Astrocyte (in vitro differentiated cells and primary cell): ENCODE measurements around the gene GTF2IRD1. TPM values are rescaled to one million over a fixed set of nuclear protein-coding genes. Genes with fewer than 3 reads are reported as not detected.

ENCODE experiments used
- DNase-seq: peaks from one replicate; pipeline ENCODE4 v3.0.0-alpha.2; 2010; ENCODE audit warnings: low read depth
- FAIRE-seq: peaks from 2 replicates; lab custom pipeline; 2011; peaks lifted over from hg19 to GRCh38; lab: Jason Lieb, UNC
- H2AFZ ChIP-seq: 2 replicates; pipeline ENCODE4 v1.6.0; 2012; ENCODE audit warnings: low read depth, low read length, inconsistent platforms
- H3K27ac ChIP-seq: 2 replicates; pipeline ENCODE4 v1.5.1; 2011; ENCODE audit warnings: low read depth, low read length, inconsistent platforms
- H3K27me3 ChIP-seq: 2 replicates; pipeline ENCODE4 v1.6.0; 2011; ENCODE audit warnings: low read length, inconsistent platforms; ENCODE audit not compliant: insufficient read depth
- H3K36me3 ChIP-seq: 2 replicates; pipeline ENCODE4 v1.5.1; 2011; ENCODE audit warnings: low read length, inconsistent platforms; ENCODE audit not compliant: insufficient read depth
- H3K4me1 ChIP-seq: 2 replicates; pipeline ENCODE4 v1.5.1; 2011; ENCODE audit warnings: low read length, inconsistent platforms; ENCODE audit not compliant: insufficient read depth
- H3K4me2 ChIP-seq: 2 replicates; pipeline ENCODE4 v1.6.0; 2012; ENCODE audit warnings: low read length, inconsistent platforms
- H3K4me3 ChIP-seq: 2 replicates; pipeline ENCODE4 v1.5.1; 2011; ENCODE audit warnings: low read depth, mild to moderate bottlenecking, low read length, inconsistent platforms; ENCODE audit not compliant: insufficient read depth
- H3K79me2 ChIP-seq: 2 replicates; pipeline ENCODE4 v1.6.0; 2012; ENCODE audit warnings: mild to moderate bottlenecking, low read length, inconsistent platforms; ENCODE audit not compliant: insufficient read depth
- H3K9ac ChIP-seq: 2 replicates; pipeline ENCODE4 v1.6.0; 2012; ENCODE audit warnings: mild to moderate bottlenecking, low read length, inconsistent platforms
- H3K9me3 ChIP-seq: 2 replicates; pipeline ENCODE4 v1.5.1; 2012; ENCODE audit warnings: low read depth, mild to moderate bottlenecking, low read length, inconsistent platforms; ENCODE audit not compliant: insufficient read depth
- H4K20me1 ChIP-seq: 2 replicates; pipeline ENCODE4 v1.6.0; 2012; ENCODE audit warnings: low read length, inconsistent platforms; ENCODE audit not compliant: insufficient read depth
- H3K27ac Mint-ChIP-seq: one replicate; pipeline ENCODE4 v1.8.0; 2021; ENCODE audit warnings: mild to moderate bottlenecking, mixed read lengths; ENCODE audit not compliant: unreplicated experiment
- H3K27me3 Mint-ChIP-seq: one replicate; pipeline ENCODE4 v1.8.0; 2021; ENCODE audit warnings: low read depth, mixed read lengths; ENCODE audit not compliant: unreplicated experiment
- H3K36me3 Mint-ChIP-seq: one replicate; pipeline ENCODE4 v1.8.0; 2021; ENCODE audit warnings: low read depth, mixed read lengths; ENCODE audit not compliant: unreplicated experiment
- H3K4me1 Mint-ChIP-seq: one replicate; pipeline ENCODE4 v1.8.0; 2021; ENCODE audit warnings: low read depth, mixed read lengths; ENCODE audit not compliant: unreplicated experiment
- H3K4me3 Mint-ChIP-seq: one replicate; pipeline ENCODE4 v1.8.0; 2021; ENCODE audit warnings: mild to moderate bottlenecking, moderate library complexity, mixed read lengths; ENCODE audit not compliant: unreplicated experiment
- H3K9me3 Mint-ChIP-seq: one replicate; pipeline ENCODE4 v1.8.0; 2021; ENCODE audit warnings: mild to moderate bottlenecking, mixed read lengths; ENCODE audit not compliant: unreplicated experiment
- CTCF ChIP-seq: IDR thresholded peaks from 2 replicates; pipeline ENCODE4 v1.5.1; 2011; ENCODE audit warnings: low read depth, mild to moderate bottlenecking, inconsistent platforms, low read length, moderate library complexity; ENCODE audit not compliant: insufficient read depth
- EZH2 ChIP-seq: IDR thresholded peaks from 2 replicates; pipeline ENCODE4 v1.6.1; 2012; ENCODE audit warnings: mild to moderate bottlenecking, low read length, inconsistent platforms; ENCODE audit not compliant: insufficient read depth
- total RNA-seq: library from RNA; stranded (reverse); gene quantifications from 2 replicates; pipeline ENCODE4 v1.2.1, GENCODE V29; 2021

Gene GTF2IRD1
- total RNA-seq, 1 donor from 2014 or later = 19.3 TPM

- Histone ChIP-seq H3K27me3 (no peaks in the 10 kb centered on the region), H3K36me3 (peaks cover 13% of the 10 kb centered on the region), H3K27ac (no peak overlapping the region), H3K4me2 (no peak overlapping the region), H4K20me1 (no peaks in the 10 kb centered on the region), H3K4me3 (no peak overlapping the region), H3K79me2 (no peaks in the 10 kb centered on the region), H3K9ac (no peak overlapping the region), H3K4me1 (no peaks in the 10 kb centered on the region), H3K9me3 (peaks cover 3% of the 10 kb centered on the region), H2AFZ (no peak overlapping the region)
- peaks cover 23% of the 10 kb centered on the region for H3K36me3 Mint-ChIP-seq
- no peak overlapping the region for H3K4me3 Mint-ChIP-seq
- TF ChIP-seq EZH2 (no peak), CTCF (no peak)
- DNase-seq = no peak
- H3K4me1 Mint-ChIP-seq = peaks cover 3% of the 10 kb centered on the region
- H3K27me3 Mint-ChIP-seq = no peaks in the 10 kb centered on the region
- H3K27ac Mint-ChIP-seq = no peak overlapping the region
- no peaks in the 10 kb centered on the region for H3K9me3 Mint-ChIP-seq
- no peak for FAIRE-seq
Observed at GRCh38 chr7:74523015-74523414, 69.3 kb downstream of the GTF2IRD1 start.

GRCh38 chr7:74525140-74525539 is 71.4 kb downstream of the GTF2IRD1 start:
- H2AFZ ChIP-seq = no peak overlapping the region
- no peak overlapping the region for H3K9ac ChIP-seq
- H3K36me3 ChIP-seq = peaks cover 14% of the 10 kb centered on the region
- no peak for TF ChIP-seq CTCF
- TF ChIP-seq EZH2 = no peak
- no peak overlapping the region for H3K4me3 ChIP-seq
- Mint-ChIP-seq H3K36me3 (peaks cover 19% of the 10 kb centered on the region), H3K4me1 (peaks cover 3% of the 10 kb centered on the region), H3K9me3 (no peaks in the 10 kb centered on the region), H3K4me3 (no peak overlapping the region), H3K27ac (no peak overlapping the region), H3K27me3 (no peaks in the 10 kb centered on the region)
- H3K27me3 ChIP-seq = no peaks in the 10 kb centered on the region
- H3K27ac ChIP-seq = no peak overlapping the region
- no peak for DNase-seq
- no peak overlapping the region for H3K4me2 ChIP-seq
- peaks cover 3% of the 10 kb centered on the region for H3K9me3 ChIP-seq
- no peaks in the 10 kb centered on the region for H4K20me1 ChIP-seq
- no peaks in the 10 kb centered on the region for H3K79me2 ChIP-seq
- FAIRE-seq = no peak
- no peaks in the 10 kb centered on the region for H3K4me1 ChIP-seq

- no peak overlapping the region for H3K4me2 ChIP-seq
- no peaks in the 10 kb centered on the region for H3K79me2 ChIP-seq
- Mint-ChIP-seq H3K36me3 (peaks cover 22% of the 10 kb centered on the region), H3K9me3 (no peaks in the 10 kb centered on the region), H3K27me3 (no peaks in the 10 kb centered on the region), H3K4me1 (peaks cover 3% of the 10 kb centered on the region), H3K4me3 (no peak overlapping the region), H3K27ac (no peak overlapping the region)
- TF ChIP-seq EZH2 (no peak), CTCF (no peak)
- peaks cover 3% of the 10 kb centered on the region for H3K9me3 ChIP-seq
- no peak overlapping the region for H3K27ac ChIP-seq
- no peak overlapping the region for H2AFZ ChIP-seq
- DNase-seq (no peak), FAIRE-seq (no peak)
- peaks cover 12% of the 10 kb centered on the region for H3K36me3 ChIP-seq
- no peak overlapping the region for H3K9ac ChIP-seq
- H3K4me3 ChIP-seq = no peak overlapping the region
- H3K4me1 ChIP-seq = no peaks in the 10 kb centered on the region
- H3K27me3 ChIP-seq = no peaks in the 10 kb centered on the region
- H4K20me1 ChIP-seq = no peaks in the 10 kb centered on the region
Observed at GRCh38 chr7:74525881-74526280, 72.2 kb downstream of the GTF2IRD1 start.
